NOMO-1 treated with dmso at 0.1 percent for 144 hours (cell line): ENCODE results near the gene MTHFR.

Source experiments
- DNase-seq: peaks from one replicate; lab custom pipeline; 2025; ENCODE audit not compliant: unreplicated experiment; lab: John Stamatoyannopoulos, UW

The MTHFR gene

DNA sequence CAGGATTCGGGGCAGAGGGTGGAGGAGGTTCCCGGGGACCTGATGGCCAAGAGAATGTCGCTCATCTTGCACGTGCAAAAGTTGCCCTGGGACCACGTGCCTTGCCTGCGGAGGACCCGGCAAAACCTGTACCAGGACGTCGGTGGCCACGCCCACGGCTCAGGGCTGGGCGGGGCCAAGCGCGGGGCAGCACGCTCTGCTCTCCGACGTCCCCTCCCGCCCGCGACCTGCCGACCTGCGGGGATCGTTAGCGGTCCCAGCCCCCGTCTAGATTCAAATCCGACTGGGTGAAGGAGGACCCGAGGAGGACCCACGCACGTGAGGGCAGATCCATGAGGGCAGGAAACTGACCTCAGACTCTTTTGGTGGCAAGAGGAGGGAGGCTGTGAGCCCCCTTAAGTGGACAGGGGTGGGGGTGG, 43.8 kb downstream of the MTHFR start, which contains the start of gene C1orf167:
TSS of gene C1orf167 (plus strand) at position 206 of the 419 bp plus-strand sequence. CDS start 2,208 bp downstream, outside the sequence.
- DNase-seq, result no peak

DNA sequence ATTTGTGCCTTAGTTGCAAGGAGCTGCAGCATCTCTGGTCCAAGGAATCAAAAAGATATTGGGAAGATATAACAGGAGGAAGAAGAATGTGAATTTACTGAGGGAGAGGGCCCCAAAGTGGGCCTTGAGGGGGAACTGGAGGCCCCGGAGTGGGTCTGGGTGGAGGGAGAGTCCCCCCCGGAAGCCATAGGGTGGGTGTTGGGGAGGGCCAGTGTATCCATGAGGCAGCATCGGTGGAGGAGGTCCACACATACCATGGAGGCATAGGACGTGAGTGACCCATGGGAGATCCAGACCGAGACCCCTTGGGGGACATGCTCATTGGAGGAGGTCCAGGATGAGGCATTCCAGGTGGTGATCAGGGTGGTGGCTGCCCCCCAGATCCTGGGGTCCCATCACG, 44.5 kb downstream of the MTHFR start:
- no peak for DNase-seq

DNA sequence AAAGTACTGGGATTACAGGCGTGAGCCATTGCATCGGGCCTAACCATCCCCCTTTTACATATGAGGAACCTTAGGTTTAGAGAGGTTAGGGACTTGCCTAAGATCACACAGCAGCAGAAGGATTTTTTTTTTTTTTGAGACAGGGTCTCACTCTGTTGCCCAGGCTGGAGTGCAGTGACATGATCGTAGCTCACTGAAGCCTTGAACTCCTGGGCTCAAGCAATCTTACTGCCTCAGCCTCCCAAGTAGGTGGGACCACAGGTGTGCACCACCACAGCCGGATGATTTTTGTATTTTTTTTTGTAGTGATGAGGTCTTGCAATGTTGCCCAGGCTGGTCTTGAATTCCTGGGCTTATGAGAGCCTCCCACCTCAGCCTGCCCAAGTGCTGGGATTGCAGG, 46.0 kb downstream of the MTHFR start:
- no peak for DNase-seq

DNA sequence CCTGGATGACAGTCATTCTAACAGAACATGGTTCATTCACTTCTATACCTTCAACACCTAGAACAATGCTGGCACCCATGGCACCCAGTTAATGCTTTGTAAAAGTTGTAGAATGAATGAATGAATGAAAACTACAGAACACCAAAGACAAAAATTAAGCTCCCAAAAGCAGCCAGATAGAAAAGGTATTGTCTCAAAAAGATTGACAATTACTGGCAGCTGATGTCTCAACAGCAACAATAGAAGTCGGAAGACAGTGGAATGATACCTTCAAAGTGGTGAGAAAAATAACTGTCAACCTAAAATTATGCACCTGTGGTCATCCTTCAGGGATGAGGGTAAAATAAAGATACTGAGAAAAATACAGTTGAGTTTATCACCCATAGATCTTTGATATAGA, 48.7 kb downstream of the MTHFR start:
- no peak for DNase-seq

DNA sequence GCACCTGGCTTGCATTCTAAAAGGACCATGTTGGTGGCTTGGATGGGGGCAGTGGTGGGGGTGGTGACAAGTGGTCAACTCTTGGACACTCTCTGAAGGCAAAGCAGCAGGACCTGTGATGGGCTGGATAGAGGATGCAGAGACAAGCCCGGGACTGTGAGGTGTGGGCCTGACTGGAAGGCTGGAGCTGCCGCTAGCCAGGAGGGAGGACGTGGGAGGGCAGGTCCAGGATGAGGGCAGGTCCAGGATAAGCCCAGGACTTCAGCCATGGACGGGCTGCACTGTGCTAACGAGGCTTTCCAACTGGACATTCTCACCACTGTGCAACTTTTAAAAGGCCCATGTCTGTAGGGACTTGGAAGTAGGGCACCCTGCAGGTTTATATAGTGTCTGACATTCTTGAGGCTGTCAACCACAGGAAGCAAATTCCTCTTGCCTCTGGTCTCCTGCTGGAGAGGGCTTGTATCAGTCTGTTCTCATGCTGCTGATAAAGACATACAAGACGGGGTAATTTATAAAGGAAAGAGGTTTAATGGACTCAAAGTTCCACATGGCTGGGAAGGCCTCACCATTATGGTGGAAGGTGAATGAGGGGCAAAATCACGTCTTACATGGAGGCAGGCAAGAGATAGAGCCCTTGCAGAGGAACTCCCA, 52.1 kb downstream of the MTHFR start:
- no peak for DNase-seq

DNA sequence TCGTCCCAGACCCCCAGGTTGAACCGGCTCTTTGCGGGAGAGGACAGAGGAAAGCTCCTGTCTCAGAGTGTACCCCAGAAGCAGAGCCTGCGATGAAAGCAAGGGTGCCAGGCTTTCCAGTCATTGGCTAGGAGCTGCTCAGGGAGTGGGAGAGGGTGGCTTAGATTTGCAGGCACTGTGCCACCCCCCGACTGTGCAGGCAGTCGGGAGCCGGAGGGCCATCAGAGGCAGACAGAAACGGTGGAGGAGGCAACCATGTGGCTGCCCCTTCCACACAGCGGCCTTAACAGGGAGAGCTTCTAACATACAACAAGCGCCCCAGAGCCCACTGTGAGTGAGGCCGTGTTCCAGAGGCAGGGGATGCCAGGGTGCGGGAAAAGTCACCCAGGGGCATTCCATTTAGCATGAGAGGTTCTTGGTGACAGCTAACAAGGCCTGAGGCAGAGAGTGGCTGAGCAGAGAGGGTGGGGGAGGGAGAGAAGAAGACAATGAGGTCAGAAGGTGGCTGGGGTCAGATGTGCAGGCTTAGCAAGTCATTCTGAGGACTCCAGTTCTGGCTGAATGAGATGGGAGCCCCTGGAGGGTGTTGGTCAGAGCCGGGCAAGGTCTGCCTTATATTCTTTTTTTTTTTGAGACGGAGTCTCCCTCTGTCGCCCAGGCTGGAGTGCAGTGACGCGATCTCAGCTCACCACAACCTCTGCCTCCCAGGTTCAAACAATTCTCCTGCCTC, 53.2 kb downstream of the MTHFR start:
- DNase-seq, result no peak

DNA sequence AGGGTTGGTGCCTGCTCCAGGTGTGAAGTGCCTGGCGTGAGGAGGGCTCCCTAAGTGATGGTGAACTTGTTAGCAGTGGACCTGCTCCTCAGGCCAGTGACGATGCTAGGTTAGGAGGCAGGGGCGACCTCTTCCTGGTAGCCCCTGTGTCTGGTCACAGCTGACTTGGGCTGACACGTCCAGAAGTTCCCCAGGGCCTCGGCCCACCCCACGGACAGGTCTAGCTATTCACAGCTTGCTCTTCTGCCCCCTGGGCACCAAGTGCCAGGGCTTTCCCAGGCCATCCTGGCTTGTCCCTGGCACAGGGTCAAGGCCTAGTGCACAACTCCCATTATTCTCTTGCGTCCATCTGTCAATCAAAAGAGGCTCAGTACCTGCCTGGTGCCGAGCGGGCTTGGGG, 54.7 kb downstream of the MTHFR start:
- no peak for DNase-seq

DNA sequence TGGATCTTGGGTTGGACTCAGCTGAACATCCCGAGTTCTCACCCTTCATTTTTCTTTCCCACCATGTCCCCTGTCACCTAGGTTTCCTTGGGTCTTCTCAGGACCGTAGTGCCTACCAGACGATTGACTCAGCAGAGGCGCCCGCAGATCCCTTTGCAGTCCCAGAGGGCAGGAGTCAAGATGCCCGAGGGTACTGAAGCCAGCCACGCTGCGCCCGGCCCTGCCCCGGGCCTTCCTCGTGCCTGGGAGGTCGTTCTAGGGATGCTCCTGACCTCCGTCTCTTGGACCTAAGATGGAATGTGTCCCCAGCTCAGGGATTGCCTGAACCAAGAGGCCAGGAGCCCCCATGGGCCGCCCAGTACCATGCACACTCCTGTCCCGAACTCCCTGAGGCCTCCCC, 55.8 kb downstream of the MTHFR start:
- DNase-seq, result no peak

DNA sequence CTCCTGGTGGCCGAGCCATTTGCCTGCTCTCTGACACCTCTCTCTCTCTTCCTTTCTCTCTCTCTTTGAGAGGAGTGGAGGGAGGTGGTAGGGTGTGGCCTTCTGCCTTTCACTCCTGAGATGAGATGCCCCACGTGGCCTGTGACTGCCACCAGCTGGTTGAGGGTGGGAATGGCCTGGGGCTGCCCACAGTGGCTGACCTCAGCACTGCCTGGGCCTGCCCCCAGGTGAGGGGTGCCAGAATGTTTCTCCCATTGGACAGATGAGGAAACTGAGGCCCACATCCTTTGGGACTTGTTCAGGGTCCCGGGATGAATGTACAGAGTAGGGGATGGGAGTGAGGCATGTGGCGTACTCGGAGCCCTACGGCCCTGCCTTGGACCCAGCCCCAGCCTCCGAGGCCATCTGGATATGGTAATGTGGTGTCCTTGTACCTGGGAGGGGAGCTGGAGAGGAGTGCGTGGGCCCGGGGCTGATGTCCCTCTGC, 56.5 kb downstream of the MTHFR start:
- DNase-seq, result peak; percentile 39

DNA sequence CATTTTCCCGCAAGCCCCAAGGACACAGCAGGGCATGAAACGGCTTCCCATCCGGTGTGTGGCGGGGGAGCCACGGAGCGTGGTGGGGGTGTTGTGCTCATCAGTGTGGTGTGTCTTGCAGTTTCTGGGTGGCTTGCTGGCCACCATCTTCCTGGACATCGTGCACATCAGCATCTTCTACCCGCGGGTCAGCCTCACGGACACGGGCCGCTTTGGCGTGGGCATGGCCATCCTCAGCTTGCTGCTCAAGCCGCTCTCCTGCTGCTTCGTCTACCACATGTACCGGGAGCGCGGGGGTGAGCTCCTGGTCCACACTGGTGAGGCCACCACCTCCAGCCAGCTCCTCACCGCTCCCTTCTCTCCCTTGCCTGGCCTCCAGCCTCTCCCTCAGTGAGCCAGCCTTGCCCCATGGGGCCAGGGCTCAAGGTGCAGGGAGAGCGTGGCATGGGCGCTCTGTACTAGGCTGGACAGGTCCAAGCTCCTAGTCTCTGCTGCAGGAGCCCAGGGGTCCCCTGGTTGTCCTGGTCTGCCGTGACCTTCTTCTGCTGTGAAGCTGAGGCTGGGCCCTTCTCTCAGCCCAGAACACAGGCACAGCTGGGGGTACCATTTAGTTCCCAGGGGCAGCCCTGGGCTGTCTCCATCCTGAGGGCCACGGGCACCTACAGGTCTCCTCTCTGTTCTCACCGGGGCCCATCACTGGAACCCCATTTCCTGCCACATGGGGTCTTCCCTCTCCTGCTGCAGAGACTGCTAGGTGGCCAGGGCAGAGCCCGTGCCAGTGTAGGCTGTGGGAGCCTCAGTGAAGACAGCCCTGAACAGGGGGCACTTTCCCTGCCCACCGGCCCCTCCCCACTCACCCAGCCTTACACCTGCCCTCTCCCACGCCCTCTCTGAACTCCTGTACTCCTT, 57.2 kb downstream of the MTHFR start:
- DNase-seq, result no peak

DNA sequence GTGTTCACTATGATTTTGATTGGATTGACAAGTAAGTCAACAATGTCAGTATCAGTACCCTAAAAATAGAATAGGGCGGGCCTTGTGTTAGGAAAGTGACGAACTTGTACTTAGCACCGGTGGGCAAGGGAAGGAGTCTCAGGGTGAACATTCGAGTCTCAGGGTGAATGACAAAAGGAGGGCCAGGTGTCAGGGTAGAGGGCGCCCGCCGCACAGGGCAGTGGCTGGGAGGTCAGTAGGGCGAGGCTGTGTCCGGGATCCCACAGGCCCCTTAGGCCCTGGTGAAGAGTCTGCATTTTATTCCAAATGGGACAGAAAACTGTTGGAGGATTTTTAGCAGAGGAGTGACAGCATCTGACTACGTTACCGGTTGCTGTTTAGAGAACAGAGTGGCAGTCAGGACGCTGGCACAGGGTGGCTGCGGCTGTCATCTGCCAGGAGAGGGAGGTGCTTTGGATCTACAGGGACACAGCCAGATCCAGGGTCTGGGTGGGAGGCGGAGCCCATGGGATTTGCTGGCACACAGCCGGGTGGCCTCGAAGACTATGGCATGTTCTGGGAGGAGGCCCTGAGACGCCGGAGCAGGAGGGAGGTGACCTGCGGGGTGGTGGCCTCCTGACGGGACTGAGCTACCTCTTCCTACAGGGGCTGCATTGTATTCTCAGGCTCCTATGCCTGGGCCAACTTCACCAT, 58.8 kb downstream of the MTHFR start:
- no peak for DNase-seq

DNA sequence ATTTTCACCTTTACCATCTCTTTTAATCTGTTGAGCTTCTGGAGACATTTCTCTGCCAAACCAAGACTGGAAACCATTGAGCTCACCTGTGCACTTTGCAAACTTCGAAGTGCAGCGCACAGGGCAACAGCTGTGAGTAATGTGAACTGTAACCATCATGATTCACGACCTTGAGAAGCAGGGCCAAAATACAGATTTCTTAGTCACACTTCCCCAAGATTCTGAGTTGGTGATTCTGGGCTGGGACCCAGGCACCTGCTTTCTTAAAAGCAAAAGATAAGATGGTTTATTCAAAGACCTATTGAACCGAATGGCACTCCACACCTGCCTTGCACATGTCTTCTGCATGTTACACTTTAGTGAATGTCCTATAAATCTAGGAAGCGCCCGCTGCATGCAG, 59.7 kb downstream of the MTHFR start:
- no peak for DNase-seq

DNA sequence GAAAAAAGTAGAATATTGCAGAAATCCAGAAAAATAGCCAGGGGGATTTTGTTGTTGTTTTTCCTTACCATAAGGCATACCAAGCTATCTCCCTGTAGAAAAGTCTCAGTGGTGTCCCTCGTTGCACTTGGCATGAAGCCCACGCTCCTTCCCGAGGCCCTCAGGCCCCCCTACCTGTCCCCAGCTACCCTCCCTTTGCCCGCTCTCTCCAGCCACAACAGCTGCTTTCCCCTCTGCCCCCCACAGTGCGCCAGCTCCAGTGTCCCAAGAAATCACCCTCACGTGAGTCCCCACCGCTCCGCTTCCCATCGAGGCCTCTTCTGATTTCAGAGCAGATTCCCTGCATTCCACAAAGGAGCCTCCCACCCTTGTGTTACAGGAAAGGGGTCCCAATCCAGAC, 61.5 kb downstream of the MTHFR start:
- no peak for DNase-seq

DNA sequence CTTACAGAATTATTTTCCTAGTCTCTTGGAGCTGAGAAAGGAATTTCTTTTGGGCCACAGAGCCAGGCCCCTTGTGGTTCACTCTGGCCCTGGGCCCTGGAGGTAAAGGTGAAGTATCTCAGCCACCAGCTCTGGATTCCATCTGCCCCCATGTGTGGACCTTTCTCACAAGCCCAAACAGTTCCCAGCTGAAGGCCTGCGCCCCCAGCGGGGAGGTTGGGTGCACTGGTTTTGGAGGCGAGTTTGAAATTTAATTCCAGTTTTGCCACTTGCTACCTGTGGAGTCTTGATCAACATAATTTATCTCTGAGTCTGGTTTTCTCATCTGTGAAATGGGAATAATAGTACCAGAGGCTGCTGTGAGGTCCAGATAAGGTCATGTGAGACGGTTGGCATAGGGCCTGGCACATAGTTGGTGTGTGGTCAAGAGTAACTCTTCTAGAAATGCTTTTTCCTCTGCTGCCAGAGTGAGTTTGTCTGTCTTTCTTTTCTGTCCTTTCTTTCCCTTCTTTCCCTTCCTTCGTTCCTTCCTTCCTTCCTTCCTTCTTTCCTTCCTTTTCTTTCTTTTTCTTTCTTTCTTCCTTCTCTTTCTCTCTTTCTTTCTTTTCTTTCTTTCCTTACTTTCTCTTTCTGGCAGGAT, 63.7 kb downstream of the MTHFR start:
- no peak for DNase-seq

DNA sequence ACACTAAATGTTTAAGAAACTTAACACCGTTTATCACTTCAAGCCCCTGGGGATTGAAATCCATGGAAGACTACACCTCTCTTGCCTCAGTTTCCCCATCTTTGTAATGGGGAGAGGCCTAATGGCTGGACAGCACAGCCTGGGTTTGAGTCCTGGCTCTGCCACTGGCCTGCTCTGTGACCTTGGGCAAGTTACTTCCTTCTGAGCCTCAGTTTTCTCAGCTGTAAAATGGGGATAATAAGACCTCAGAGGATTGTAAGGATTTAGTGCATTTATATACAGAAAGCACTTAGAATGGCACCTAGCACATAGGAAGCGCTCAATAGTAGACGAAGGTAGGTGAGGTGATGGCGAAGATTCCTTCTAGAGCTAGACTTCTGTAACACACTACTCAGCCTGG, 64.3 kb downstream of the MTHFR start:
- no peak for DNase-seq

DNA sequence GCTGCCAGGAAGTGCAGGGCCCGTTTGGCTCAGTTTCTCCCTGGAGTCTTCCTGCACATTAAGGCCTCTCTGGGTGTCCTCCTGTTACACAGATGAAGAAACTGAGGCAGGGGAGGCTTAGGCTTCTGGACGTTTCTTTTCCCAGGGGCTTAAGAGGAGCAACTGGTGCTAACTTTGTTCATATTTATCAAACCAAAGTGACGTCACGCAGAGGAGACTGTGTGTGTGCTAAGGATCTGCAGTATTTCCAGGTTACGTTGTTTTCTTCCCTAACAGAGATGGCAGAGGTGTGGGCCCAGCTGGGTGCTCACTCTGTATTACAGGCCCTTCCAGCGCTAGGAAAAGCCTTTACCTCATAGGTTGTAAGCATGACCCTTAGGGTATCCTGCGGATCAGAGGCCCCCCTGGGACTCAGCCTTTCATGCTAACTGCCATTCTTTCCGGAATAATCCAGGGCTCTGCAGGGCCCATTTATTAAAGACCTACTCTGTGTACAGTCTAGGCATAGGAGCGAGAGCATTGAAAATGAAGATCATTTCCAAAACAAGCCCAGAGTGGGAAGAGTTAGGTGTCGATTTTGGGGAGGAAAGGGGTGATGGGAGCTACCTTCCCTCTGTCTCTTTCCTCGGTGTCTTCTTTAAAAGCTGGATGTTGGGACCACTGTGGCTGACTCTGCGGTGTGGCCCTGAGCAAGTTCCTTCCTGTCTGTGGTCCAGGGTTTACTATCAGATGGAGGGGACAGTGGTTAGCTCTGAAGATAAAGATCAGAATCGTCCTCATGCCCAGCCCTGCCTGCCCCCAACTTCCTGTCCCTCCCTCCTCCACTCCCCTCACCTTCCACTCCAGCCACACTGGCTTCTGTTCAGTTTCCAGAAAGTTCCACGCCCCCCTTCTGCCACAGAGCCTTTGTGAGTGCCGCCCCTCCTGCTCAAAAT, 65.2 kb downstream of the MTHFR start:
- peak; percentile 67 for DNase-seq

DNA sequence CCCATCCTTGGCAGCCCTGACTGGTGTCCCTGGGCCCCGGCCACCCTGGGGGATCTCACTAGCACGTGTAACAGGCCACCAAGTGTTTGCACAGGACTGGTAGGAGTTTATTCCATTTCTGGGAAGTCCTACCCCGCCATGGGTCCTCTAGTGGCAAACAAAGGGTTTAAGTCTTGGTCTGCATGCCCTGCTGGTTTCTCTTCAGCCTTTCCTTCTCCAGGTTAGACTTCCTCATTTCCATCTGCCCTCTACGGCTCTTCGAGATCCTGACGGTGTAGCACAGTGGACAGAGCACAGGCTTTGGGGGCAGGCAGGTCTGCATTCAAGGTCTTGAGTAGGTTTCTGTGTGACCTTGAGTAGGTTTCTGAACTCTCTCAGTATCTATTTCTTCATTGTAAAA, 67.0 kb downstream of the MTHFR start:
- peak; percentile 16 for DNase-seq

DNA sequence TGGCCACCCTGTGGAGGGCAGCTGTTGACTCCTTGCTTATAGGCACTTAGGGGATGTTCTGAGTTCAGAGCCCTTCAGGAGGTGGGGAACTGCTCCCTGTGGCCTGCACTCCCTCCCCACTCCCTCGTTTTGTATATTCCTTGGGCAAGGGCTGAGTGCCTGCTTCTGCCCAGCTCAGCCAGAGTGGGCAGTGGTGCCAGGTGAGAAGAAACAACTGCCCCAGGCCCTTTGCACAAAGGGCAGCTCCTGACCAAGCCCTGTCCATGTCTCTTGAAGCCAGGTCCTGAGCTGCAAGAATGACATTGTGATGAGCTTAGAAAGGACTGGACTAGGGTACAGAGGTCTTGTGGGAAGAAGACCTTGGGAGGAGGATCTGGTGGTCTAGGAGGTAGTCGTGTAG, 67.7 kb downstream of the MTHFR start:
- DNase-seq, result no peak
